Chondrocyte (in vitro differentiated cells): ENCODE results near the gene IMPDH1. TPM values are rescaled to one million over a fixed set of nuclear protein-coding genes. Genes with fewer than 3 reads are reported as not detected.

Experiments used
- DNase-seq: peaks from one replicate; pipeline ENCODE4 v3.0.0; 2021; ENCODE audit warnings: mixed read lengths, low spot score
- H3K27ac Mint-ChIP-seq: one replicate; pipeline ENCODE4 v1.8.0; 2021; ENCODE audit warnings: mild to moderate bottlenecking, moderate library complexity, mixed read lengths; ENCODE audit not compliant: unreplicated experiment
- H3K27me3 Mint-ChIP-seq: 2 replicates; pipeline ENCODE4 v1.8.0; 2021; ENCODE audit warnings: low read depth, mixed read lengths
- H3K36me3 Mint-ChIP-seq: 2 replicates; pipeline ENCODE4 v1.8.0; 2021; ENCODE audit warnings: low read depth, mixed read lengths
- H3K4me1 Mint-ChIP-seq: 2 replicates; pipeline ENCODE4 v1.8.0; 2021; ENCODE audit warnings: low read depth, mild to moderate bottlenecking, mixed read lengths
- H3K4me3 Mint-ChIP-seq: one replicate; pipeline ENCODE4 v1.8.0; 2021; ENCODE audit warnings: mild to moderate bottlenecking, moderate library complexity, mixed read lengths; ENCODE audit not compliant: unreplicated experiment
- H3K9me3 Mint-ChIP-seq: 2 replicates; pipeline ENCODE4 v1.8.0; 2021; ENCODE audit warnings: low read depth, mixed read lengths
- total RNA-seq: library from RNA; stranded (reverse); gene quantifications from 3 replicates; pipeline ENCODE4 v1.2.1, GENCODE V29; 2021
- TF ChIP-seq, protein P1 (sequence below): fragments of 200-600 bp; sonication (generic); IDR thresholded peaks from 2 replicates; pipeline ENCODE4 v1.5.0; 2021; ENCODE audit warnings: antibody characterized with exemption, mild to moderate bottlenecking, moderate library complexity

IMPDH1 gene
- total RNA-seq, 1 donor from 2014 or later, result 96.9 TPM

DNA sequence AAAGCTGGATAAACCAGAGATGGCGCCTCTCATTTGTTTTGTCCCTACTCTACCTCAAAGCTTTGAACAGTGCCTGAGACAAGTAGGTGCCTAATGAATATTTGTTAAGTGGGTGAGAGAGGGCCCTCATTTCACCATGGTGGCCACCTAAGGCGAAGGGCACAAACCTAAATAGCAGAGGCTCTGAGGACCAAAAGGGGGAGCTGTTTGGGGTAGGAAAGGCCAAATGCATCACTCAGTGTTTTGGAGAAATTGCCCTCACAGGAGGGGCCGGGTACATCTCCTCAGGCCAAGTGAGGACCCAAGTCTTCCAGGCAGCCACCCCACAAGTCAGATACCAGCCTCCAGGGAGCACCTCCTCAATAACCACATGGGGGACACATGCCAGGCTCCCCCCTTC is 14.0 kb downstream of the IMPDH1 start:
- Mint-ChIP-seq H3K36me3 (peaks cover 32% of the 10 kb centered on the region), H3K4me1 (no peaks in the 10 kb centered on the region), H3K4me3 (no peak overlapping the region), H3K27me3 (no peaks in the 10 kb centered on the region), H3K9me3 (no peaks in the 10 kb centered on the region), H3K27ac (no peak overlapping the region)
- TF ChIP-seq, protein P1, sequence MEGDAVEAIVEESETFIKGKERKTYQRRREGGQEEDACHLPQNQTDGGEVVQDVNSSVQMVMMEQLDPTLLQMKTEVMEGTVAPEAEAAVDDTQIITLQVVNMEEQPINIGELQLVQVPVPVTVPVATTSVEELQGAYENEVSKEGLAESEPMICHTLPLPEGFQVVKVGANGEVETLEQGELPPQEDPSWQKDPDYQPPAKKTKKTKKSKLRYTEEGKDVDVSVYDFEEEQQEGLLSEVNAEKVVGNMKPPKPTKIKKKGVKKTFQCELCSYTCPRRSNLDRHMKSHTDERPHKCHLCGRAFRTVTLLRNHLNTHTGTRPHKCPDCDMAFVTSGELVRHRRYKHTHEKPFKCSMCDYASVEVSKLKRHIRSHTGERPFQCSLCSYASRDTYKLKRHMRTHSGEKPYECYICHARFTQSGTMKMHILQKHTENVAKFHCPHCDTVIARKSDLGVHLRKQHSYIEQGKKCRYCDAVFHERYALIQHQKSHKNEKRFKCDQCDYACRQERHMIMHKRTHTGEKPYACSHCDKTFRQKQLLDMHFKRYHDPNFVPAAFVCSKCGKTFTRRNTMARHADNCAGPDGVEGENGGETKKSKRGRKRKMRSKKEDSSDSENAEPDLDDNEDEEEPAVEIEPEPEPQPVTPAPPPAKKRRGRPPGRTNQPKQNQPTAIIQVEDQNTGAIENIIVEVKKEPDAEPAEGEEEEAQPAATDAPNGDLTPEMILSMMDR, result peak; percentile 28
- peak; percentile 39 for DNase-seq

DNA sequence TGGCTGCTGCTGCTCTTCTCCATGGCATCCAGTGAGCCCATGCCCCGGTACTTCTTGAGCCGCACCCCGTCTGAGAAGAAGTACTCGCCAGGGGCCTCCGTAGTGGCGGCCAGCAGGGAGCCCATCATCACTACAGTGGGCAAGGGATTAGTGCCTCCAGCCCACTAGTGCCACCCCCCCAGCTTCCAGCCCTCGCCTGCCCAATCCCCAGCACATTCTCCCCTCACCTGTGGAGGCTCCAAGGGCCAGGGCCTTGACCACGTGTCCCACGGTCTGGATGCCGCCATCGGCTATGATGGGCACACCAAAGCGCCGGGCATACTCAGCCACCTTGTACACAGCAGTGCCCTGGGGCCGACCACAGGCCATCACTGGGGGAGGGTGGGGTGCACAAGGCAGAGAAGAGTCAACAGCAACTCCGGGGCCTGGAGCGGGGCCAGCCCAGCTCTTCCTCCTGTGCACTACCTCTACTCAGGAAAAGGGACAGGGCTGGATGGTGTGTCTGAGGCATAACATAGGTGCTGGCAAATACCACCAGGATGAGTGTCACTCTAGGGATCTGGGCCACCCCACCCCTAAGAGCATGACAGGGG is 14.8 kb downstream of the IMPDH1 start:
- H3K36me3 Mint-ChIP-seq, result peaks cover 26% of the 10 kb centered on the region
- DNase-seq, result peak; percentile 64
- no peaks in the 10 kb centered on the region for H3K9me3 Mint-ChIP-seq
- H3K4me1 Mint-ChIP-seq, result no peaks in the 10 kb centered on the region
- H3K27me3 Mint-ChIP-seq, result no peaks in the 10 kb centered on the region
- TF ChIP-seq, protein P1, result no peak
- no peak overlapping the region for H3K4me3 Mint-ChIP-seq
- H3K27ac Mint-ChIP-seq, result no peak overlapping the region

DNA sequence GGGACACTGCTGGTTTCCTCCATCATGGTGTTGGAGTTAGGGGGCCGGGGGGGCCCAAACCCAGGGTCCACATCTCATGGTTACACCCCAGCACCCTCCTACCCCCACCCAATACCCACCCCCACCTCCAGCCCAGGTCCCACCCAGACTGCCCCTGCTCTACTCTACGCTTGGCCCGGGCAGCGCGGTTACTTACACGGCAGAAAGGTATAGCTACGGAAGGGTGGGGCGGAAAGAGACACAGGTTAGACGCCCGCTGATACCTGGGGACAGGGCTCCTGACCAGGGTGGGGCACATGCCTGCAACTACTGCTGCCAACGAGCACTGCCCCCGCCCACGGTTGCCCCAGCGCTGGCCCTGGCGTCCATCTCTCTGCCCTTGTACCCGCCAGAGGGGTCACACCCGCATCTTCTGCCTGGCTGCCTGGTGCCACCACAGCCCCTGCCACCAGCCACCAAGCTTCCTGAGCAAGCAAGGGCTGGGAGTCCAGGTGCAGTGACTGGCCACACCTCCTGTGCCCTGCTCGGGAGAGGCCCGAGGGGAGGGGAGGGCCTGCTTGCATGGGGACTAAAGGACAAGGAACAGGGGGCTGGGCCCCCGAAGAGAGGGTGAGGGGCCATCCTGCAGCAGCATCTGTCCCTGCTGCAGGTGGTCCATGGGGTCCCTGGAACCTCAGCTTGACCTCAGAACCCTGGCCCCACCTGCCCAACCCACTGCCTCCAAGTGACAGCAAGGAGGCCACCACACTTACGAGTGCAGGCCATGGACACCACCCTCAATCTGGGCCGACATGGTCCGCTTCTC is 16.1 kb downstream of the IMPDH1 start:
- H3K36me3 Mint-ChIP-seq, result peaks cover 25% of the 10 kb centered on the region
- H3K9me3 Mint-ChIP-seq, result no peaks in the 10 kb centered on the region
- H3K4me3 Mint-ChIP-seq, result no peak overlapping the region
- H3K4me1 Mint-ChIP-seq, result no peaks in the 10 kb centered on the region
- DNase-seq, result no peak
- no peaks in the 10 kb centered on the region for H3K27me3 Mint-ChIP-seq
- TF ChIP-seq, protein P1, result no peak
- no peak overlapping the region for H3K27ac Mint-ChIP-seq

DNA sequence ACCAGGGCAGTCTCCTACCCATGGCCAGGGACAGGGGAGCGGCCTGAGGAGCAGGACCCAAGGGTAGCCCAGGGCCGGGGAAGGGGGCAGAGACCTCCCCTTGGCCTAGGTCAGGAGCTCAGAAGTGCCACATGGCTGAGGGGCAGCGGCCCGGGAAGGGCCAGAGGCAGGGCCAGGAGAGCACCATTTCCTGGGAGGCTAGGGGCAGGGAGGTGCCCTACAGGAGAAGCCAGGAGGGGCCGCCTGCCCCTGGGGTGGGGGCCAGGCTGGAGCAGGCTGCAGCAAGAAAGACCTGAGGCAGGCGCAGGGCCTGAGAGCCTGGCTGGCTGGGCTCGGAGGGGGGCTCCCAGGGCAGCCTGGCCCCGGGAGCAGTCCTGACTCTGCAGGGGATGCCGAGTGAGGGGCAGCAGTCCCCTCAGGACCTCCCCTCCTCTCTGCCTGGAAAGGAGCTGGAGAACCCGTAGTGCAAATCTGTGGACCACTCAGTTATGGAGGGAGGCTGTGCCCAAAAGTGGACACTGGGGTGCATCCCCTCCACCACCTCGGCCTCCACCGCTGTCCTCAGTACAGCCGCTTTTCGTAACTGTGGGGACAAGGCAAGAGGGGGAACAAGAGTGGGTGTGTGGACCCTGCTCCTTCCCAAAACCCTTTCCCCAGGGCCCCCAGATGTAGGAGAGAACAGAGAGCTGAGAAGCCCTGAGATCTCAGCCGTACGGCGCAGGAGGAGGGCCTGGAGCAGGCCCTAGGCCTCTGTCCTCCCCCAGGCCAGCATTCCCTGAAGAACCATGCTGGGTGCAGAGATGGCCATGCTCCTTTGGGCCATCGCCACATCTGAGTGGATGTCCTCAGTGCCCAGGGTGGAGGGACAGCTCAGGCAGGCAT is 17.1 kb downstream of the IMPDH1 start:
- TF ChIP-seq, protein P1, result no peak
- Mint-ChIP-seq H3K9me3 (no peaks in the 10 kb centered on the region), H3K27me3 (peaks cover 2% of the 10 kb centered on the region), H3K4me3 (no peak overlapping the region), H3K27ac (no peak overlapping the region), H3K4me1 (no peaks in the 10 kb centered on the region), H3K36me3 (peaks cover 16% of the 10 kb centered on the region)
- no peak for DNase-seq

DNA sequence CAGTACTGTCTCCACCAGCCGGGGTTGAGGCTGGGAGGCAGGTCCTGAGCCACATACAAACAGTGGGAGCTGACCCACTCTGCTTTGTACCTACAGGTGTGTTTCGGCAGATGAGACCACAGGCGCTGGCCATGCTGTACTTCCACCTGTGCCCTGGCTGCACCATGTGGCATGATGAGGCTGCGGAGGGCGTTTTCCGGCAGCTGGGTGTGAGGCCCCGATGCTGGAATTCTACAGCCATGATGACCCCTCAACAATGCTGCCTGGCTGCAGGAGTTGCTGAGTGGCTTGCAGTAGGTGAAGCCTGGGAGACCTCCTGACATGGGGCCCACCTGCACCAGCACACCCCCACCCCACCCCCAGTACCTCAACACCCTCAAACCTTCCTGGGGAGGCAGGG is 18.0 kb downstream of the IMPDH1 start:
- no peaks in the 10 kb centered on the region for H3K9me3 Mint-ChIP-seq
- peaks cover 4% of the 10 kb centered on the region for H3K27me3 Mint-ChIP-seq
- H3K4me3 Mint-ChIP-seq, result no peak overlapping the region
- H3K4me1 Mint-ChIP-seq, result peaks cover 2% of the 10 kb centered on the region
- H3K36me3 Mint-ChIP-seq, result peaks cover 10% of the 10 kb centered on the region
- DNase-seq, result no peak
- TF ChIP-seq, protein P1, result no peak
- H3K27ac Mint-ChIP-seq, result no peak overlapping the region
